GM12878 (cell line): Measurements from ENCODE around the gene SLCO2A1. TPM values are rescaled to one million over a fixed set of nuclear protein-coding genes. Genes with fewer than 3 reads are reported as not detected.

Experiments
- ATAC-seq: fragments of 200-7000 bp; cut with Tn5 transposase; 3 replicates; pipeline ENCODE4 v1.9.1; 2020; ENCODE audit warnings: mild to moderate bottlenecking, moderate library complexity
- BruUV-seq: library from RNA; stranded (reverse); fragments of 400-500 nt; replicated peaks from 2 replicates; lab custom pipeline; 2021; lab: Mats Ljungman, UMichigan
- CTCF ChIA-PET: fragments of 300-600 bp; sonication (Branson Sonifier 250); formaldehyde crosslinking; extraction: SDS; loops from one replicate; lab custom pipeline; 2021; ENCODE audit warnings: inconsistent platforms; lab: Yijun Ruan, JAX
- POLR2A ChIA-PET: fragments of 350-600 bp; formaldehyde crosslinking; extraction: SDS; loops from one replicate; lab custom pipeline; 2021; ENCODE audit warnings: inconsistent platforms; lab: Charles Lee
- RAD21 ChIA-PET: fragments of 300-600 bp; sonication (Branson Sonifier 250); formaldehyde crosslinking; loops from one replicate; lab custom pipeline; 2023; ENCODE audit warnings: antibody characterized with exemption; ENCODE audit not compliant: unreplicated experiment; lab: Charles Lee
- SMC1A ChIA-PET: fragments of 300-600 bp; sonication (Branson Sonifier 250); formaldehyde crosslinking; loops from one replicate; lab custom pipeline; 2023; ENCODE audit not compliant: unreplicated experiment, uncharacterized antibody; lab: Charles Lee
- DNase-seq: peaks from one replicate; pipeline ENCODE4 v3.0.0-alpha.2; 2011; ENCODE audit warnings: low read depth, low spot score
- FAIRE-seq: peaks from 3 replicates; lab custom pipeline; 2011; peaks lifted over from hg19 to GRCh38; lab: Jason Lieb, UNC
- H2AFZ ChIP-seq: 2 replicates; pipeline ENCODE4 v1.6.0; 2011; ENCODE audit warnings: low read depth, low read length, control low read depth; ENCODE audit not compliant: control insufficient read depth
- H3K27ac ChIP-seq: 2 replicates; pipeline ENCODE4 v1.5.1; 2011; ENCODE audit warnings: control low read depth; ENCODE audit not compliant: control insufficient read depth, insufficient read depth
- H3K27me3 ChIP-seq, 2 experiments: replicated peaks in 1 of 2; 2 replicates each; pipeline versions ENCODE4 v1.6.0 to v1.6.1; 2011; ENCODE audit warnings: low read length in 1 of 2; ENCODE audit not compliant: control insufficient read depth in 2 of 2, insufficient read depth in 2 of 2
- H3K36me3 ChIP-seq, 2 experiments: 2 replicates each; pipeline ENCODE4 v1.5.1; 2011; ENCODE audit warnings: low read length in 1 of 2; ENCODE audit not compliant: control insufficient read depth in 2 of 2, insufficient read depth in 2 of 2
- H3K4me1 ChIP-seq: 2 replicates; pipeline ENCODE4 v1.6.1; 2011; ENCODE audit warnings: mild to moderate bottlenecking, low read length, moderate library complexity, mixed read lengths; ENCODE audit not compliant: control insufficient read depth, insufficient read depth
- H3K4me2 ChIP-seq: 2 replicates; pipeline ENCODE4 v1.6.0; 2011; ENCODE audit warnings: control low read depth; ENCODE audit not compliant: control insufficient read depth, insufficient read depth
- H3K4me3 ChIP-seq: fragments of 200-600 bp; sonication (generic); 2 replicates; pipeline ENCODE4 v1.5.1; 2016
- H3K79me2 ChIP-seq: 2 replicates; pipeline ENCODE4 v1.6.0; 2011; ENCODE audit warnings: low read length; ENCODE audit not compliant: control insufficient read depth, insufficient read depth
- H3K9ac ChIP-seq: 2 replicates; pipeline ENCODE4 v1.8.0; 2011; ENCODE audit warnings: low read length, control low read depth, mixed read lengths; ENCODE audit not compliant: control insufficient read depth, insufficient read depth
- H3K9me3 ChIP-seq: replicated peaks from 3 replicates; pipeline ENCODE4 v1.5.1; 2011; ENCODE audit warnings: mild to moderate bottlenecking, low read length; ENCODE audit not compliant: control insufficient read depth, insufficient read depth
- H4K20me1 ChIP-seq: 2 replicates; pipeline ENCODE4 v1.6.0; 2011; ENCODE audit not compliant: control insufficient read depth, insufficient read depth
- BCL11A ChIP-seq: IDR thresholded peaks from 2 replicates; pipeline ENCODE4 v1.6.1; 2011; ENCODE audit warnings: low read depth, low read length
- FOXK2 ChIP-seq: fragments of 450-650 bp; IDR thresholded peaks from 2 replicates; pipeline ENCODE4 v1.6.1; 2017; ENCODE audit warnings: mild to moderate bottlenecking, moderate library complexity
- FOXM1 ChIP-seq: IDR thresholded peaks from 2 replicates; pipeline ENCODE4 v1.6.1; 2012; ENCODE audit warnings: low read depth, mild to moderate bottlenecking, inconsistent platforms, low read length, moderate library complexity
- MEF2A ChIP-seq: IDR thresholded peaks from 2 replicates; pipeline ENCODE4 v1.6.1; 2011; ENCODE audit warnings: low read depth, mild to moderate bottlenecking, low read length, moderate library complexity; ENCODE audit not compliant: insufficient read depth
- NFYB ChIP-seq: IDR thresholded peaks from 2 replicates; pipeline ENCODE4 v1.6.1; 2011; ENCODE audit warnings: low read depth, mild to moderate bottlenecking, low read length, improper control_type of control experiment, moderate library complexity; ENCODE audit not compliant: insufficient read depth
- PAX5 ChIP-seq: IDR thresholded peaks from 2 replicates; pipeline ENCODE4 v1.6.1; 2011; ENCODE audit warnings: low read depth, low read length, borderline replicate concordance
- RCOR1 ChIP-seq: conservative IDR thresholded peaks from 2 replicates; pipeline ENCODE4 v1.6.1; 2012; ENCODE audit warnings: low read depth, low read length, improper control_type of control experiment
- RFX5 ChIP-seq: IDR thresholded peaks from 2 replicates; pipeline ENCODE4 v1.6.1; 2011; ENCODE audit warnings: low read depth, low read length, improper control_type of control experiment
- TCF12 ChIP-seq: IDR thresholded peaks from 2 replicates; pipeline ENCODE4 v1.6.1; 2011; ENCODE audit warnings: low read depth, mild to moderate bottlenecking, low read length
- ZNF592 ChIP-seq: fragments of 450-650 bp; IDR thresholded peaks from 2 replicates; pipeline ENCODE4 v1.6.1; 2017; ENCODE audit warnings: mild to moderate bottlenecking, moderate library complexity
- WGBS: methylation state at CpG from one replicate; pipeline ENCODE4 v1.1.6; 2016; ENCODE audit warnings: low lambda C conversion rate; ENCODE audit not compliant: insufficient replicate concordance, insufficient coverage; ENCODE audit errors: missing lambda C conversion rate; 5-methylcytosine and 5-hydroxymethylcytosine counted together
- in situ Hi-C: fragments of 300-500 bp; cut with MboI; formaldehyde crosslinking; loops from 9 replicates; pipeline ENCODE4 v1.14.3; 2018; ENCODE audit warnings: mixed read lengths
- intact Hi-C: fragments of 100-400 bp; cut with micrococcal nuclease; formaldehyde crosslinking; loops from one replicate; pipeline ENCODE4 v1.14.2; 2022; ENCODE audit not compliant: unreplicated experiment
- polyA plus RNA-seq, 11 experiments: library from polyadenylated mRNA; depleted of rRNA in 4 of 11; unstranded in 6 of 11; stranded (reverse) in 5 of 11; fragments of >200 nt; fragmentation: Nextera tagmentation in 4 of 11; fragmentation: Illumina TruSeq in 1 of 11; extraction: Ambion mirVana in 4 of 11; extraction: Trizol in 1 of 11; gene quantifications; 1 replicate in 1 of 11; 2 replicates in 10 of 11; pipeline versions ENCODE4 v1.2.1 to v1.2.3, GENCODE V29; 2011 to 2016; ENCODE audit warnings: inconsistent platforms in 2 of 11, missing spikeins in 2 of 11, low read depth in 1 of 11
- total RNA-seq, 4 experiments: library from RNA; depleted of rRNA in 3 of 4; stranded (reverse); fragments of >200 nt in 3 of 4; fragmentation: Illumina TruSeq in 1 of 4; extraction: Trizol in 1 of 4; gene quantifications; 2 replicates each; pipeline versions ENCODE4 v1.2.1 to v1.2.3, GENCODE V29; 2013 to 2021

Gene SLCO2A1
- total and polyA plus RNA-seq, 10 of the 15 experiments (the other 5 are each of a cell fraction or from before 2014, with no cell fraction given) = 0.05 TPM; not detected in 9

- no peak for TF ChIP-seq ZNF592
- TF ChIP-seq RCOR1 = no peak
- no peak for TF ChIP-seq FOXM1
- TF ChIP-seq MEF2A = no peak
- TF ChIP-seq PAX5 = no peak
- TF ChIP-seq BCL11A = no peak
These were observed 41.7 kb downstream of the SLCO2A1 start (continued) for GRCh38 chr3:133987948-133988484.

- H3K4me3 ChIP-seq = no peak overlapping the region
- H3K27ac ChIP-seq = no peak overlapping the region
- no peaks in the 10 kb centered on the region for H4K20me1 ChIP-seq
- intact Hi-C loops = no loop called here
- no peak overlapping the region for H3K9ac ChIP-seq
- POLR2A ChIA-PET = interaction anchor here (0.6 kb wide), 1 partner anchor 460 kb away, joined by 3 read pairs; no protein-coding TSS in a partner anchor
- DNase-seq (no peak), ATAC-seq (no peak), FAIRE-seq (no peak)
- no peaks in the 10 kb centered on the region for H3K79me2 ChIP-seq
- 21% methylated on average over 8 of the region's 8 CpGs for WGBS
- no peak overlapping the region for H3K4me2 ChIP-seq
- no peak overlapping the region for H2AFZ ChIP-seq
- H3K36me3 ChIP-seq = no peaks in the 10 kb centered on the region
- H3K27me3 ChIP-seq = peaks cover 0 to 4% of the 10 kb centered on the region in 2 experiments; a peak in 2 of 4 replicates
- in situ Hi-C loops = no loop called here
- H3K9me3 ChIP-seq = no peaks in the 10 kb centered on the region
- SMC1A ChIA-PET = no interaction called here
- TF ChIP-seq FOXK2 (no peak), NFYB (no peak), TCF12 (no peak), RFX5 (no peak)
- CTCF ChIA-PET = interaction anchor here (1.2 kb wide), 1 partner anchor 57 kb away, joined by 3 read pairs; no protein-coding TSS in a partner anchor
- no peaks in the 10 kb centered on the region for H3K4me1 ChIP-seq
- RAD21 ChIA-PET = no interaction called here
- BruUV-seq = no TSS peak
These were observed 42.6 kb downstream of the SLCO2A1 start for GRCh38 chr3:133987136-133987535.
